ENCODE measurements around the gene GNS. TPM values are rescaled to one million over a fixed set of nuclear protein-coding genes. Genes with fewer than 3 reads are reported as not detected.

GNS gene
- polyA plus RNA-seq, 1 donor from 2014 or later, result 24.2 TPM

DNA sequence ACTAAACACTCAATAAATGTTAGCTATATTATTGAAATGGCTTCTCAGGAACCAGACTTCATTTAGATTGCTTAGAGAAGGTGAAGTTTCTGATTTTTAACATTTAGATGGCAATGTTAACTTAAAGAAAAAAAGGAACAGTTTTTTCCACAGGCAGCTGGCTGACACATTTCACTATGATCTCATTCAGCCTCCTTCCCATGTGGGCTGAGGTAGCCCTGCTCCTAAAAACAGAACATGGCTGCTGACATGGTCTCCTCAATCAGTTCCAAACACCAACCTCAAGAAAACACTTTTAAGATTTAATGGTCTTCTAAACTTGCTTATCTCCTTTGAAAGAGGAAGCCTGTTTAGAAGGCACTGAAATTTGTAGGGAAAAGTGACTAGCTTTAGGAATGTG, 23.8 kb downstream of the GNS start:
- no peak overlapping the region for H3K4me3 Mint-ChIP-seq
- peaks cover 9% of the 10 kb centered on the region for H3K36me3 Mint-ChIP-seq
- peaks cover 4 to 12% (median 9%) of the 10 kb centered on the region in 3 donors for H3K4me1 Mint-ChIP-seq
- no peaks in the 10 kb centered on the region for H3K9me3 Mint-ChIP-seq
- H3K27ac Mint-ChIP-seq, result no peak overlapping the region
- no peaks in the 10 kb centered on the region for H3K27me3 Mint-ChIP-seq

DNA sequence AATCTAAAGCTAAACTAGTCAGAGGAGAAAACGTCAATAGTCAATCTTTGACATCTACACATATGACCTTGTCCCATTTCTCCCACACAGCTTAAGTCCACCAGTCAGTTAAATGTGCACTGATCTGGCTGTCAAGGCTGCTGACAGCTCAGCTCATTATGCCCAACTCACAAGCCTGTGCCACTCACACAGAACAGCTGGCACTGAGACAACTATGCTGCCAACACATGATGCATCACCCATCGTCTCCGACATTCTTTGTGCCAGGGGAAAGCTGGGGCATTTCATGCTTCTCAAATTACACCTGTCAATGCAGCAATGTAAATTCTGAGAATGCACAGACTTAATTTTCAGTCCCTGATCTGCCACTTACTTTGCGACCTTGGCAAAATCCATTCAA, 25.3 kb downstream of the GNS start:
- Mint-ChIP-seq H3K4me1 (peaks cover 11 to 17% (median 16%) of the 10 kb centered on the region in 3 donors), H3K27ac (no peak overlapping the region), H3K4me3 (no peak overlapping the region), H3K27me3 (no peaks in the 10 kb centered on the region), H3K36me3 (peaks cover 7% of the 10 kb centered on the region), H3K9me3 (no peaks in the 10 kb centered on the region)

DNA sequence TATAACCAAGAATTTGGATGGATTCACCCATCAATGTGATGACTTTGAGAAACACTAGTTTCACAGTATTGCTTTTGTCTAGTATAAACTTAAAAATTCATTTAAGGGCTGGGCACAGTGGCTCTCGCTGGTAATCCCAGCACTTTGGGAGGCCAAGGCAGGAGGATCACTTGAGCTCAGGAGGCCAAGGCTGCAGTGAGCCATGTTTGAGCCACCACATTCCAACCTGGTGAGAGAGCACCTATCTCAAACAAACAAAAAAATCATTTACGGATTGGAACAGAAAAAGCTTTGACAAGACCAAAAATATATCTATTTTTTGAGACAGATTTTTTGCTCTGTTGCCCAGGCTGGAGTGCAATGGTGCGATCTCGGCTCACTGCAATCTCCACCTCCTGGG, 27.5 kb downstream of the GNS start:
- Mint-ChIP-seq H3K27me3 (no peaks in the 10 kb centered on the region), H3K9me3 (no peaks in the 10 kb centered on the region), H3K4me1 (peaks cover 10 to 13% (median 11%) of the 10 kb centered on the region in 3 donors), H3K4me3 (no peak overlapping the region), H3K36me3 (peaks cover 9% of the 10 kb centered on the region), H3K27ac (peak overlapping the region in 1 of 3 donors; percentile 31)

DNA sequence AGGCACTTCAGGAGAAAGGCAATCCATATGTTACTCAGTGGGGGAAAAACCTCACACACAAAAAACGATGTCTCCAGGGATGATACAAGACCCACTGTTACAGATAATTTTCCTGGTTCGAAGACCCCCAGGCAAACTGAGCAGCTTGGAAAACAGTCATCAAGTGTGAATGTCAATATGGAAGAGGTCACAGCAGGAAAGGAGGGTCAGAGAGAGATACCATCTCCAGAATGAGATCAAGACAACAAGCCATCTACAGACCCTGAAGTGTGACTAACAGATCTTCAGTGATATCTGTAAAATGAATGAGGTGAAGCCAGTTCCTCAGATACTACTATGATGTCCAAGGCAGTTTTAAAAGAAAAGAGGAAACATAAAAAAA, 28.6 kb downstream of the GNS start:
- H3K4me3 Mint-ChIP-seq, result peak overlapping the region in 2 of 4 donors; percentile 23 to 70
- H3K9me3 Mint-ChIP-seq, result no peaks in the 10 kb centered on the region
- H3K4me1 Mint-ChIP-seq, result peaks cover 10 to 13% (median 11%) of the 10 kb centered on the region in 3 donors
- H3K27ac Mint-ChIP-seq, result peak overlapping the region in 2 of 3 donors; percentile 47 to 60
- H3K27me3 Mint-ChIP-seq, result no peaks in the 10 kb centered on the region
- peaks cover 9% of the 10 kb centered on the region for H3K36me3 Mint-ChIP-seq

DNA sequence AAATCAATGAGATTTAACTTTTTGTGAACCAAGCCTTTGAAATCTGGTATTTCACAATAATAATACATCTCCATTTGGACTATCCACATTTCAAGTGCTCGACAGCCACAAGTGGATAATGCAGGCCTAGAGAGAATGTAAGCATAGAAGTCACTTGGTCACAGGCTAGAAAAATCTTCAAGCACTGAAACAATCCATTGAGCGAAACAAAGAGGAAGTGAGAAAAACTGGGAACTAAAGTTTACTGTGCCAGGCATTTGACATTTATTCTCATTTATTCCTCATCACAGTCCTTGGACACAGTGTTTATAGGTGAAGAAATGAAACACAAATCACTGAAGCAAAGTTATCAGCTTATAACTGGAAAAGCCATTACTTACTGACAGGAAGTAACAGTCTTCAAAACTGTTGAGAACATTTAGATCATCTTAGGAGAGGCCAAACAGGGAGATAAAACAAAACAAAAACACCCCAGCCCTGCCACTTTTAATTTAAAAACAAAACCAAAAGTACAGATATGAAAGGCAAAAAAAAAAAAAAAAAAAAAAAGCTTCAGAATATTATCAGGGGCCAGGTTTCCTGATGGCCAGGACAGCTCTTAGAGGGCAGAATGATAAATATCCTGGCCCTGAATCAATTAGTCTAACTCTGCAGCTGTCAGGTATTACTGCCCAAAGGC, 29.2 kb downstream of the GNS start:
- Mint-ChIP-seq H3K27me3 (no peaks in the 10 kb centered on the region), H3K9me3 (no peaks in the 10 kb centered on the region), H3K4me3 (peak overlapping the region in 1 of 4 donors; percentile 70), H3K4me1 (peaks cover 10 to 13% (median 11%) of the 10 kb centered on the region in 3 donors), H3K36me3 (peaks cover 9% of the 10 kb centered on the region), H3K27ac (peak overlapping the region; percentile 47 to 88 (median 60))

DNA sequence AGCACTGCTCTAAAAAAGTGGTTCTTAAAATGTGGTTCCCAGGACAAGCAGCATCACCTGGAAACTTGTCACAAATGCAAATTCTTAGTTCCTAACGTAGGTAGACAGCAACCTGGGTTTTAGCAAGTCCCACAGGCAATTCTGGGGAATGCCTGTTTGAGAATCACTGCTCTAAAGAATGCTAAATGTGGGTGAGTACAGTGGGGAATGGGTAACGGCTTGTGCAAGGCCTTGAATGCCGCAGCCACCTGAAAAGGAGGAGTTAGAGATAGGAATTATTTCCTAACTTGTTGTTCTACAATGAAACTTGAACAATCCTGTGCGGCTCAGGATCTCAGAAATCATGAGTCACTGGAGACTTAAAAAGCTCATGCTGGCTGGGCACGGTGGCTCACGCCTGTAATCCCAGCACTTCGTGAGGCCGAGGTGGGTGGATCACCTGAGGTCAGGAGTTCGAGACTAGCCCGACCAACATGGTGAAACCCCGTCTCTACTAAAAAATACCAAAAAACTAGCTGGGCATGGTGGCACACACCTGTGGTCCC, 34.9 kb downstream of the GNS start:
- H3K27ac Mint-ChIP-seq, result no peak overlapping the region
- H3K4me1 Mint-ChIP-seq, result peaks cover 0 to 1% (median under 1%) of the 10 kb centered on the region in 3 donors
- peaks cover 16% of the 10 kb centered on the region for H3K36me3 Mint-ChIP-seq
- H3K4me3 Mint-ChIP-seq, result no peak overlapping the region
- H3K27me3 Mint-ChIP-seq, result no peaks in the 10 kb centered on the region
- H3K9me3 Mint-ChIP-seq, result no peaks in the 10 kb centered on the region

DNA sequence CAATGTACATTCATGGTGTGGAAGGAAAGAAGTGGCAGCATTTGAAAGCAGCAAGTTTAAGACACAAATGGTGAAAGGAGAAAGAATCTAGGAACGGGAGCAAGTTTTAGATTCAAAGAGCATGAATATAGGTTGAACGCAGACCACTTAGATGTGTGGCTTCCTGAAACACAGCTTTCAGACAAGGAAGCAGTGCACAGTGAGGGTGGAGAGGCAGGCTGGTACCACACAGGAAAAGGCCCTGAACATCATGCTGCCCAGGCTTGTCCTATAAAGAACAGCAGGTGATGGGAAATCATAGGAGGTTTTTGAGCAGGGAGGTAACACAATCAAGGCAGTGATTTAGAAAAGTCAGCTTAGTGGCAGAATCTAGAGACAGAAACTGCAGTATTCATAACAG, 35.6 kb downstream of the GNS start:
- Mint-ChIP-seq H3K36me3 (peaks cover 16% of the 10 kb centered on the region), H3K4me1 (peaks cover 0 to 4% (median 1%) of the 10 kb centered on the region in 3 donors), H3K27ac (no peak overlapping the region), H3K9me3 (no peaks in the 10 kb centered on the region), H3K27me3 (no peaks in the 10 kb centered on the region), H3K4me3 (peak overlapping the region in 1 of 4 donors; percentile 18)

DNA sequence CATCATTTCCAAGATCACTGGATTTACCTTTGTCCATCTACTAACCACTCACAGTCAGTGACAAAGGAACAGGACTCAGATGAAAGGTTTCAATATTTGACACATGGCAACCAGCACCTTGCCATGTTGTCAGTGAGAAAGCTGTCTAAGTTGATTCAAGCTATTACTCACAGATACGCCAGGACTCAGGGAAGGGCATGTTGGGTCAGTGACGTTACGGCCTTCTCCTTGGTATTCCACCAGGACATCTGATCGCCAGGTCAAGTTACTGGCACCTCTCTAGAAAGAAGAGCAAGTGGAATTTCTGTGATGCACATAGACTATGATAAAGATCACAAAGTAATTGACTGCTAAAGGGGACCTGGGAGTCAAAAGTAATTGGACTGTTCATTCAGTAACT, 36.4 kb downstream of the GNS start:
- Mint-ChIP-seq H3K9me3 (no peaks in the 10 kb centered on the region), H3K4me3 (no peak overlapping the region), H3K27ac (no peak overlapping the region), H3K27me3 (no peaks in the 10 kb centered on the region), H3K36me3 (peaks cover 16% of the 10 kb centered on the region), H3K4me1 (peaks cover 0 to 4% (median 1%) of the 10 kb centered on the region in 3 donors)

DNA sequence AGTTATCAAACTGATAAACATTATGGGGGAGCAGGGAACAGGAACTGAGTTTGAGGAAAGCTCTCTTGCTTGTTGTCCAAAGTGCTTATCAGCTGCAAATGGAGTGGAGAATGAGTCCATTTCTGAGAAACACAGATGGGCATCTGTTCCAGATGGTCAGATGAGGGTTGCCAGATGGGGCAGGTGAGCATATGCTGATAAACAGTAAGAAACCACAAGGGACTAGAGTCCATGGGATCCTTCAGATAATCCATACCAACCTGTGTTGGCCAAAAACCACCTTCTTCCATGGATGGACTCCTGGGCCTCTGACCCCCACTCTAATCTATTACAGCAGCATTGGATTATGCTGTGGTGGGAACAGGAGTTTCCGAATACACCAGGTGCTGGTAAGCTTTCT, 38.3 kb downstream of the GNS start:
- no peaks in the 10 kb centered on the region for H3K9me3 Mint-ChIP-seq
- no peak overlapping the region for H3K27ac Mint-ChIP-seq
- no peaks in the 10 kb centered on the region for H3K27me3 Mint-ChIP-seq
- H3K36me3 Mint-ChIP-seq, result peaks cover 18% of the 10 kb centered on the region
- H3K4me1 Mint-ChIP-seq, result peaks cover 0 to 4% (median 1%) of the 10 kb centered on the region in 3 donors
- no peak overlapping the region for H3K4me3 Mint-ChIP-seq

DNA sequence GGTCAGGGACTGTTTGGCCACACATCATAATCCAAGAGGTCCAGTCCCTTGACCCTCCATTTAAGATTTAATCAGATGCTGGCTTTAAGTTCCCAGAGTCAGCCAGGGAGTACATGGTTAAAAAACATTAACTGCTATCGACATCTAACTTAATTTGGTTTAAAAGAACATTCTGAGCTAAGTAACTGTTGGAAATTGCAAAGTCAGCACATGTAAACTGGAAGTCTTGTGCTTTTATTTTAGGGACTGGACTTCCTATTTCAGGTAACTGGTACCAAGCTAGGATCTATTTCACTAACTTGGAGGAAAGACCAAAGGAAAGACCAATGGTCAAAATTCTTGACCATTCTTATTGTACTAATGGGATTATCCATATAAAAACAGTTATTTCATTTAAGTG, 40.6 kb downstream of the GNS start:
- no peak overlapping the region for H3K4me3 Mint-ChIP-seq
- peaks cover 7 to 8% (median 7%) of the 10 kb centered on the region in 3 donors for H3K4me1 Mint-ChIP-seq
- H3K36me3 Mint-ChIP-seq, result peaks cover 20% of the 10 kb centered on the region
- no peaks in the 10 kb centered on the region for H3K27me3 Mint-ChIP-seq
- H3K9me3 Mint-ChIP-seq, result no peaks in the 10 kb centered on the region
- H3K27ac Mint-ChIP-seq, result no peak overlapping the region

DNA sequence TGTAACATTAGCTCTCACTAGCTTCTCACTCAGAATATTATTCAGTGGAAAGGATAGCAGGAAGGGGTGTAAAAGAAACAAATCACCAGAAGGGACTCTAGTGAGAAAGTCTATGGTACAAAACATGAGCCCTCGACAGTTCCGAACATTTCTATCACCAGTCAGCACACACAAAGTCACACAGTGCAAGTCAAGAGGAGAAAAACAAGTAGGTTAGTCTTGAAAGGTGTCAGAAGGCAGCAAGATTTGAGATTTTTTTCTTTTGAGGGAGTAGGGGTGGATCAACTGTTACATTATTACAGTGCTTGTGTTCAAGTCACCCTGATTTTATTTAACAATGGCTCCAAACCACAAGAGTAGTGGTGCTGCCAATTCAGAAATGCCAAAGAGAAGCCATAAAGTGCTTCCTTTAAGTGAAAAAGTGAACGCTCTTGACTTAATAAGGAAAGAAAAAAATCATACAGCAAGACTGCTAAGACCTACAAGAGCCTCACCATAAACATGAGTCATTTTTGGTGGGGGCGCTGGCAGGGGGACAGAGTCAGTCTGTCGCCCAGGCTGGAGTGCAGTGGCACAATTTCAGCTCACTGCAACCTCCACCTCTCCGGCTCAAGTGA, 42.3 kb downstream of the GNS start:
- H3K4me1 Mint-ChIP-seq, result peaks cover 7 to 8% (median 7%) of the 10 kb centered on the region in 3 donors
- H3K4me3 Mint-ChIP-seq, result no peak overlapping the region
- no peaks in the 10 kb centered on the region for H3K9me3 Mint-ChIP-seq
- no peak overlapping the region for H3K27ac Mint-ChIP-seq
- H3K27me3 Mint-ChIP-seq, result no peaks in the 10 kb centered on the region
- H3K36me3 Mint-ChIP-seq, result peaks cover 17% of the 10 kb centered on the region

DNA sequence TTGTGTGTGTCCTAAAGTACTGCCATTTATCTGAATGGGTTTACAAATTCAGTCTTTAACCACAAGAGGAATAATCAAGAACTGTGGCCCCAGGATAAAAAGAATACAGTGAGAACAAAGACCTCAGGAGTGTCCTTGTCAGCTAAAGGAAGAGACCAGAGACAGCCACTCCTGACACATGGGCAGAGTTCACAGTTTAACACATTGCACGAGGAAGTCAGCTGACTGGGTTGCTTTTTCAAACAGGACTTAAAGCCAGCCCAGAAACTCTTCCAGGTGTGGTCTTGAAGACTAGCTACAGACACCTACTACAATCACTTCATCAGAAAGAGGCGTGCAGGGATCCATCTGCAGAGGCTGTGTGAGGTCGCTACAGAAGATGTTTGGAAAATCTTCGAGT, 42.8 kb downstream of the GNS start:
- Mint-ChIP-seq H3K27ac (peak overlapping the region in 1 of 3 donors; percentile 9), H3K36me3 (peaks cover 18% of the 10 kb centered on the region), H3K4me3 (no peak overlapping the region), H3K4me1 (peaks cover 7 to 8% (median 7%) of the 10 kb centered on the region in 3 donors), H3K27me3 (no peaks in the 10 kb centered on the region), H3K9me3 (no peaks in the 10 kb centered on the region)

DNA sequence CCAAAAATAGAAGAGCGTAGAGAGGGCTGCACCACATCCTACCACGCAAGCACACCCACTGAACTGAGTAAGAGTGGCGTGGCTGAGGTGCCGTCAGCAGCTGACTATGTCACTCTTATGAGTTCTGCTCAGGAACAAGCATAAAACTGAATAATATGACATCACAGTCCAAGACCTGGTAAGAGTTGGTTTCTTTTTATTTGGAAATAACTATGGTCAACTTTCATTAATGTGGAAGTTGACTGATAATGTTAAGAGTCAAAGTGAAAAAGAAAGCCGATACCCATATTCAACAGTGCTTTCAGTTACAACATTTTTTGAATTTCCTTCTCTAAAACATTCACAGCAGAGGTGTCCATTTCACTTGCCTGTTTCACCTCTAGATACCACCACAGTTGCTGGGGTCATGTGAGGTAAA, 44.6 kb downstream of the GNS start:
- peak overlapping the region in 2 of 4 donors; percentile 13 to 35 for H3K4me3 Mint-ChIP-seq
- H3K27ac Mint-ChIP-seq, result peak overlapping the region in 1 of 3 donors; percentile 22
- H3K4me1 Mint-ChIP-seq, result peaks cover 7 to 12% (median 7%) of the 10 kb centered on the region in 3 donors

DNA sequence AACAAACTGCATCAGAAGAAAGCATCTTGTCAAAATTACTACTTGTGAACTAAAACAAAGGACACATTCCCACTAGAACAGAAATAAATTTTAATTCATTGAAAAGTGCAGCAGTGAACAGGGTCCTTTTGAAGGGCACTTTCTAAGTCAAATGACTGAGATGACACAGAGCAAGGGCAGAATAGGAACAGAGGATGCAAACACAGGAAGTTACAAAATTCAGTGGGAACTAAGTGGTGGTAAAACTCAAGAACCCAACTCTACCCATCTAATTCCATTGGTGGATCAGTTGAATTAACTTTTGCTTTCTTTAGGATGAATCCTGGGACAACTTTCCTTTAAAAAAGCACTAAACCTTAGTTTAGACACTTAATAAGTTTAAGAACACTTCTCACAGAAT, 45.8 kb downstream of the GNS start:
- Mint-ChIP-seq H3K9me3 (no peaks in the 10 kb centered on the region), H3K4me3 (no peak overlapping the region), H3K36me3 (peaks cover 11% of the 10 kb centered on the region), H3K27me3 (no peaks in the 10 kb centered on the region), H3K27ac (peak overlapping the region in 1 of 3 donors; percentile 28), H3K4me1 (peaks cover 5 to 8% (median 7%) of the 10 kb centered on the region in 3 donors)

More for the DNA sequence above, 44.6 kb downstream of the GNS start:
- Mint-ChIP-seq H3K9me3 (no peaks in the 10 kb centered on the region), H3K27me3 (no peaks in the 10 kb centered on the region), H3K36me3 (peaks cover 11% of the 10 kb centered on the region)

DNA sequence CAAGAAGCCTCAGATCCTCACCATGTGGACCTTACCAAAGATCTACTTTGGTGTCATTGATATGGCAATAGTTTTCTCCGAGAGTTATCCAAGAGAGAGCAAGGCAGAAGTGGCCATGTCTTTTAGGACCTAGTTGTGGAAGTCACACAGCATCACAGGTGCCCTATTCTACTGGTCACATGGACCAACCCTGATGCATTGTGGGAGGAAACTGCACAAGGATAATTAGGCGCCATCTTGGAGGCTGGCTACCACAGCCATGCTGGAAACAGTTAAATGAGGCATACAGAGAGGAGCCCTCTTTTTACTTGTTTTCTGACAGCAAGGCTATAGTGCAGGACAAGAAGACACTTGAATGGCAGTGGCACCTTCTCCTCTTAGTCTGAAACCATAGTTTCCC, 49.8 kb downstream of the GNS start:
- Mint-ChIP-seq H3K27ac (no peak overlapping the region), H3K9me3 (no peaks in the 10 kb centered on the region), H3K4me1 (peaks cover 2 to 6% (median 6%) of the 10 kb centered on the region in 3 donors), H3K27me3 (no peaks in the 10 kb centered on the region), H3K36me3 (peaks cover 5% of the 10 kb centered on the region), H3K4me3 (no peak overlapping the region)

All from IgD-negative memory B cell (primary cell).